ENCODE results near the gene ADRA2C. TPM values are rescaled to one million over a fixed set of nuclear protein-coding genes. Genes with fewer than 3 reads are reported as not detected.

The ADRA2C gene
- total RNA-seq, 4 donors from 2014 or later = 0.96 to 1.6 (median 1.1) TPM; not detected in 1

DNA sequence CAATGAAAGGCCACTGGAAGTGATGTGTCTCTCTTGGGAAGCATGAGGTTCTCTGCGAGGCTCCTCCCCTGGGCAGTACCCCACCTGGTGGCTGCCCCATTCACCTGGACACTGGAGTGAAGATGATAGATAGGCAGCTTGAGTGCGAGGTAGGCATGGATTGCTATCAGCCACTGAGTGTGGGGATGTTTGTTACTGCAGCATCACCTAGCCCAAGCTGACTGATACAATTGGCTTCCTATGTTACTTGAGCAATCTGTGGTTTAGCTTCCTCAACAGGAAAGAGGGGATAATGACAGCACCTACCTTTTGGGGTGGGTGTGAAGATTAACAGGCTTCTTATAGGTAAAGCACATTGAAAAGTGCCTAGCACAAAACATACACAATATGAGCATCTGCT, 30.8 kb downstream of the ADRA2C start:
- no peak overlapping the region for H3K27ac ChIP-seq
- no peaks in the 10 kb centered on the region for H3K27me3 ChIP-seq
- no peaks in the 10 kb centered on the region for H3K4me1 ChIP-seq
- DNase-seq = no peak
- 80 to 91% methylated on average over 1 of the region's 2 CpGs for WGBS, 2 donors (ENCODE audit: low coverage in 1 of 2)
- intact Hi-C loops (cut with DNase I; ENCODE audit: low total_unique reads) = no loop called here
- H3K36me3 ChIP-seq = no peaks in the 10 kb centered on the region
- in situ Hi-C loops (cut with MboI; ENCODE audit: low pct_ligation_motif_present in 1 of 4, low pct_unique_long_range_greater_than_20kb in 1 of 4, low sequenced_read_pairs in 3 of 4) = no loop called here
- H3K9me3 ChIP-seq = peaks cover 11 to 14% of the 10 kb centered on the region in 2 donors
- TF ChIP-seq, protein P1, sequence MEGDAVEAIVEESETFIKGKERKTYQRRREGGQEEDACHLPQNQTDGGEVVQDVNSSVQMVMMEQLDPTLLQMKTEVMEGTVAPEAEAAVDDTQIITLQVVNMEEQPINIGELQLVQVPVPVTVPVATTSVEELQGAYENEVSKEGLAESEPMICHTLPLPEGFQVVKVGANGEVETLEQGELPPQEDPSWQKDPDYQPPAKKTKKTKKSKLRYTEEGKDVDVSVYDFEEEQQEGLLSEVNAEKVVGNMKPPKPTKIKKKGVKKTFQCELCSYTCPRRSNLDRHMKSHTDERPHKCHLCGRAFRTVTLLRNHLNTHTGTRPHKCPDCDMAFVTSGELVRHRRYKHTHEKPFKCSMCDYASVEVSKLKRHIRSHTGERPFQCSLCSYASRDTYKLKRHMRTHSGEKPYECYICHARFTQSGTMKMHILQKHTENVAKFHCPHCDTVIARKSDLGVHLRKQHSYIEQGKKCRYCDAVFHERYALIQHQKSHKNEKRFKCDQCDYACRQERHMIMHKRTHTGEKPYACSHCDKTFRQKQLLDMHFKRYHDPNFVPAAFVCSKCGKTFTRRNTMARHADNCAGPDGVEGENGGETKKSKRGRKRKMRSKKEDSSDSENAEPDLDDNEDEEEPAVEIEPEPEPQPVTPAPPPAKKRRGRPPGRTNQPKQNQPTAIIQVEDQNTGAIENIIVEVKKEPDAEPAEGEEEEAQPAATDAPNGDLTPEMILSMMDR (IDR thresholded peaks at IDR 0.05) = no peak
- no peak for TF ChIP-seq EP300 (IDR thresholded peaks at IDR 0.05; ENCODE audit: low read depth)
- no peak for TF ChIP-seq POLR2AphosphoS5 (IDR thresholded peaks at IDR 0.05)
- no peak for TF ChIP-seq POLR2A (IDR thresholded peaks at IDR 0.05)
- H3K4me3 ChIP-seq = no peak overlapping the region

DNA sequence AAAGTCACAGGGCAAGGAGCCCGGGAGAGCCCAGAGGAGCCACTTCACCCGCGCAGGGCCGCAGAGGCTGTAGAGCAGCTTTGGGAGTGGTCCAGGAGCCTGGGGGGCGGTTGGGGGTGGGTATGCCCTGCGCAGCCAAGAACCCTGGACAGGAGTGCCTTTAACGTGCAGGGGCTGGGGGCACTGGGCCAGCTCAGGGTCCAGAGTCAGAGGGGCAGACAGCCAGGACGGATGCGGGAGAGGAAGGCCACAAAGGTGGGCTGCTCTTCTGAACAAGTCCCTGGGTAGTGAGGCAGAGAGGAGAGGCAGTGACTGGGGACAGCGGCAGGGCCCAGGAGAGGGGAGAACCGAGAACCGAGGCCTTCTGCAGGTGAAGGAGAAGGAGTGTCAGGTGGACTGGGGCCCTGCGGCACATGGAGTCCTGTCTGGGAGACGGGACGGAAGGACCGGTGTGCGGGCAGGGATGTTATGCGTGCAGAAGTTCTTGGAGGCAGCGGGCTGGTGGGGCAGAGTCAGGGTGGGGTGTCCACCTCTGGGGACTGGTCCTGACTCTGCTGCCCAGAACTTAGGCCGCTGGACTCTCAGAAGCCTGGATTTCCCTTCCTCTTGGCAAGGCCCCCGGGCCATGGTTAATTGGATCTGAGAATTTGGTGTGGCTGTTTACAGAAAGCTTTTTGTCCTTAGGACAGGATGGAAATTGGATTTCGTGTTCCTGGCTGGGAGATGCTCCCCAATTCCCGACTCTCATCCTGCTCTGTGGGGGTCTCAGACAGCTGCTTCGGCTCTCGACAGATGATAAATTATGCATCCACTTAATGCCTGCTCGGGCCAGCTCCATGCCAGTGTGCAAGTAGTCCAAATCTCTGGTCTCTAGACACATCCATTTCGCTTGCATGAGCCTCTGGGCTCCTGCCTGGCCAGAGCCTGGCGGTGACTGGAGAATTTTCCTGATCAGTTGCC, 31.9 kb downstream of the ADRA2C start:
- peaks cover 10% of the 10 kb centered on the region for H3K27me3 ChIP-seq

GRCh38 chr4:3799496-3799895, 33.3 kb downstream of the ADRA2C start:
- no peak for TF ChIP-seq EP300 (IDR thresholded peaks at IDR 0.05; ENCODE audit: low read depth)
- TF ChIP-seq POLR2A (IDR thresholded peaks at IDR 0.05) = no peak
- TF ChIP-seq, protein P1 (IDR thresholded peaks at IDR 0.05) = no peak
- no peak for TF ChIP-seq POLR2AphosphoS5 (IDR thresholded peaks at IDR 0.05)
- Histone ChIP-seq H3K9me3 (peaks cover 11 to 14% of the 10 kb centered on the region in 2 donors), H3K4me1 (no peaks in the 10 kb centered on the region), H3K4me3 (no peak overlapping the region), H3K27ac (no peak overlapping the region), H3K36me3 (no peaks in the 10 kb centered on the region), H3K27me3 (peaks cover 20% of the 10 kb centered on the region)
- no peak for DNase-seq
- intact Hi-C loops (cut with DNase I; ENCODE audit: low total_unique reads) = no loop called here
- in situ Hi-C loops (cut with MboI; ENCODE audit: low pct_ligation_motif_present in 1 of 4, low pct_unique_long_range_greater_than_20kb in 1 of 4, low sequenced_read_pairs in 3 of 4) = no loop called here
- 79% methylated on average over 13 of the region's 13 CpGs; no CpG with 5 or more reads in 1 of the 2 donors for WGBS, 2 donors (ENCODE audit: low coverage in 1 of 2)

More for the DNA sequence above, 31.9 kb downstream of the ADRA2C start:
- Histone ChIP-seq H3K9me3 (peaks cover 11 to 14% of the 10 kb centered on the region in 2 donors), H3K27ac (no peak overlapping the region), H3K36me3 (no peaks in the 10 kb centered on the region), H3K4me1 (no peaks in the 10 kb centered on the region), H3K4me3 (no peak overlapping the region)
- no peak for TF ChIP-seq EP300 (IDR thresholded peaks at IDR 0.05; ENCODE audit: low read depth)
- TF ChIP-seq, protein P1 (IDR thresholded peaks at IDR 0.05) = no peak
- TF ChIP-seq POLR2A (IDR thresholded peaks at IDR 0.05) = no peak
- no peak for TF ChIP-seq POLR2AphosphoS5 (IDR thresholded peaks at IDR 0.05)
- in situ Hi-C loops (cut with MboI; ENCODE audit: low pct_ligation_motif_present in 1 of 4, low pct_unique_long_range_greater_than_20kb in 1 of 4, low sequenced_read_pairs in 3 of 4) = no loop called here
- intact Hi-C loops (cut with DNase I; ENCODE audit: low total_unique reads) = no loop called here
- WGBS, 2 donors (ENCODE audit: low coverage in 1 of 2) = 77% methylated on average over 28 of the region's 28 CpGs; no CpG with 5 or more reads in 1 of the 2 donors
- DNase-seq = no peak

DNA sequence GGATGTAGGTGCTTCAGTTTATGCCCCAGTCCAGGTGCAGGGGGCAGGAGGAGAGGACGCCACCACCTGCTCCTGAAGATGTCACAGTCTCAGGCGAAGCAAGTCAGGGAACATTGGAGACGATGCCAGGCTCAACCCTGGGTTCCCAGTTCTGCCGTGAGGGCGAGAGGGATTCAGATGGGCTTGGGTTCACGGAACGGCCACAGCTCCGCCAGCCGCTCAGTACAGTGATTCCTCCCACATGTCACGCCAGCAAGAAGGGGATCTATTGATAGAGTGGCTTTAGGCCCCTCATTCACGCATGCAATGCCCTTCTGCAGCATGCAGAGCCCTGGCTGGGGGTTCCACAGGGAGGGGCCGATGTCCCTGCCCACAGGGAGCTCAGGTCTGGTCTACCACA, 34.2 kb downstream of the ADRA2C start:
- no peak overlapping the region for H3K27ac ChIP-seq
- H3K9me3 ChIP-seq = peaks cover 7 to 8% of the 10 kb centered on the region in 2 donors
- in situ Hi-C loops (cut with MboI; ENCODE audit: low pct_ligation_motif_present in 1 of 4, low pct_unique_long_range_greater_than_20kb in 1 of 4, low sequenced_read_pairs in 3 of 4) = no loop called here
- no peak overlapping the region for H3K4me3 ChIP-seq
- no peaks in the 10 kb centered on the region for H3K36me3 ChIP-seq
- intact Hi-C loops (cut with DNase I; ENCODE audit: low total_unique reads) = no loop called here
- peaks cover 20% of the 10 kb centered on the region for H3K27me3 ChIP-seq
- TF ChIP-seq, protein P1 (IDR thresholded peaks at IDR 0.05) = no peak
- no peak for DNase-seq
- WGBS, 2 donors (ENCODE audit: low coverage in 1 of 2) = 79 to 80% methylated on average over 4 to 12 of the region's 12 CpGs
- H3K4me1 ChIP-seq = no peaks in the 10 kb centered on the region
